Stimulated activated memory B cell treated with anti-CD40 and anti-IgM and Interleukin-4, amounts not matched to agents 10 μg/mL and 1 μg/mL and 100 μg/mL, for 72 hours (primary cell): Measurements from ENCODE around the gene PTCHD1.

ENCODE experiments used
- ATAC-seq: fragments of 150-1000 bp; cut with Tn5 transposase; 2 replicates; pipeline ENCODE4 v1.10.0; 2021
- H3K27ac Mint-ChIP-seq: one replicate; pipeline ENCODE4 v1.8.0; 2022; ENCODE audit warnings: mild to moderate bottlenecking, mixed read lengths
- H3K27me3 Mint-ChIP-seq: one replicate; pipeline ENCODE4 v1.8.0; 2022; ENCODE audit warnings: mixed read lengths
- H3K36me3 Mint-ChIP-seq: one replicate; pipeline ENCODE4 v1.8.0; 2022; ENCODE audit warnings: mixed read lengths
- H3K4me1 Mint-ChIP-seq: one replicate; pipeline ENCODE4 v1.8.0; 2022; ENCODE audit warnings: mixed read lengths
- H3K4me3 Mint-ChIP-seq: one replicate; pipeline ENCODE4 v1.8.0; 2022; ENCODE audit warnings: mild to moderate bottlenecking, moderate library complexity, mixed read lengths
- H3K9me3 Mint-ChIP-seq: one replicate; pipeline ENCODE4 v1.8.0; 2022; ENCODE audit warnings: mixed read lengths

PTCHD1 gene

GRCh38 chrX:23380581-23380980, 45.9 kb downstream of the PTCHD1 start:
- H3K4me3 Mint-ChIP-seq: no peak overlapping the region
- H3K4me1 Mint-ChIP-seq: peaks cover 6% of the 10 kb centered on the region
- no peaks in the 10 kb centered on the region for H3K9me3 Mint-ChIP-seq
- no peak for ATAC-seq
- no peaks in the 10 kb centered on the region for H3K36me3 Mint-ChIP-seq
- H3K27ac Mint-ChIP-seq: no peak overlapping the region
- peaks cover 8% of the 10 kb centered on the region for H3K27me3 Mint-ChIP-seq

GRCh38 chrX:23381099-23382087, 46.7 kb downstream of the PTCHD1 start:
- Mint-ChIP-seq H3K4me3 (peak overlapping the region; percentile 62), H3K36me3 (no peaks in the 10 kb centered on the region), H3K27me3 (peaks cover 8% of the 10 kb centered on the region), H3K27ac (no peak overlapping the region), H3K4me1 (peaks cover 6% of the 10 kb centered on the region), H3K9me3 (no peaks in the 10 kb centered on the region)
- ATAC-seq: no peak

GRCh38 chrX:23382572-23382971, 47.9 kb downstream of the PTCHD1 start:
- no peak for ATAC-seq
- no peaks in the 10 kb centered on the region for H3K9me3 Mint-ChIP-seq
- no peak overlapping the region for H3K27ac Mint-ChIP-seq

GRCh38 chrX:23383411-23383810, 48.8 kb downstream of the PTCHD1 start:
- H3K9me3 Mint-ChIP-seq: no peaks in the 10 kb centered on the region
- peaks cover 6% of the 10 kb centered on the region for H3K4me1 Mint-ChIP-seq
- no peak overlapping the region for H3K27ac Mint-ChIP-seq
- no peak overlapping the region for H3K4me3 Mint-ChIP-seq
- H3K36me3 Mint-ChIP-seq: no peaks in the 10 kb centered on the region
- no peak for ATAC-seq
- H3K27me3 Mint-ChIP-seq: peaks cover 8% of the 10 kb centered on the region

More at GRCh38 chrX:23382572-23382971, 47.9 kb downstream of the PTCHD1 start:
- Mint-ChIP-seq H3K36me3 (no peaks in the 10 kb centered on the region), H3K4me1 (peaks cover 6% of the 10 kb centered on the region), H3K4me3 (no peak overlapping the region), H3K27me3 (peaks cover 8% of the 10 kb centered on the region)

GRCh38 chrX:23385242-23385641, 50.6 kb downstream of the PTCHD1 start:
- Mint-ChIP-seq H3K27me3 (peaks cover 8% of the 10 kb centered on the region), H3K4me3 (no peak overlapping the region), H3K9me3 (no peaks in the 10 kb centered on the region), H3K27ac (no peak overlapping the region), H3K36me3 (no peaks in the 10 kb centered on the region), H3K4me1 (peaks cover 6% of the 10 kb centered on the region)
- ATAC-seq: no peak

GRCh38 chrX:23386260-23386659, 51.6 kb downstream of the PTCHD1 start:
- Mint-ChIP-seq H3K36me3 (no peaks in the 10 kb centered on the region), H3K9me3 (no peaks in the 10 kb centered on the region), H3K4me1 (peaks cover 6% of the 10 kb centered on the region), H3K27me3 (peaks cover 8% of the 10 kb centered on the region), H3K27ac (no peak overlapping the region), H3K4me3 (no peak overlapping the region)
- no peak for ATAC-seq

GRCh38 chrX:23386726-23387125, 52.1 kb downstream of the PTCHD1 start:
- no peak overlapping the region for H3K4me3 Mint-ChIP-seq
- peaks cover 4% of the 10 kb centered on the region for H3K4me1 Mint-ChIP-seq
- peaks cover 5% of the 10 kb centered on the region for H3K27me3 Mint-ChIP-seq
- H3K36me3 Mint-ChIP-seq: no peaks in the 10 kb centered on the region
- no peak overlapping the region for H3K27ac Mint-ChIP-seq
- no peaks in the 10 kb centered on the region for H3K9me3 Mint-ChIP-seq
- ATAC-seq: no peak

- ATAC-seq: no peak
- H3K4me1 Mint-ChIP-seq: no peaks in the 10 kb centered on the region
- H3K9me3 Mint-ChIP-seq: no peaks in the 10 kb centered on the region
Observed at GRCh38 chrX:23387550-23388184, 53.0 kb downstream of the PTCHD1 start.

GRCh38 chrX:23389196-23389792, 54.6 kb downstream of the PTCHD1 start:
- Mint-ChIP-seq H3K27ac (no peak overlapping the region), H3K4me3 (no peak overlapping the region), H3K36me3 (no peaks in the 10 kb centered on the region), H3K9me3 (no peaks in the 10 kb centered on the region), H3K27me3 (no peaks in the 10 kb centered on the region), H3K4me1 (no peaks in the 10 kb centered on the region)
- ATAC-seq: no peak

More at GRCh38 chrX:23387550-23388184, 53.0 kb downstream of the PTCHD1 start:
- H3K27me3 Mint-ChIP-seq: no peaks in the 10 kb centered on the region
- no peak overlapping the region for H3K27ac Mint-ChIP-seq
- H3K36me3 Mint-ChIP-seq: no peaks in the 10 kb centered on the region
- H3K4me3 Mint-ChIP-seq: no peak overlapping the region

GRCh38 chrX:23390979-23391378, 56.3 kb downstream of the PTCHD1 start:
- Mint-ChIP-seq H3K9me3 (no peaks in the 10 kb centered on the region), H3K27ac (no peak overlapping the region), H3K36me3 (no peaks in the 10 kb centered on the region), H3K27me3 (no peaks in the 10 kb centered on the region), H3K4me3 (no peak overlapping the region), H3K4me1 (no peaks in the 10 kb centered on the region)
- no peak for ATAC-seq

- H3K4me1 Mint-ChIP-seq: no peaks in the 10 kb centered on the region
- no peaks in the 10 kb centered on the region for H3K27me3 Mint-ChIP-seq
- no peaks in the 10 kb centered on the region for H3K9me3 Mint-ChIP-seq
- H3K4me3 Mint-ChIP-seq: no peak overlapping the region
- no peaks in the 10 kb centered on the region for H3K36me3 Mint-ChIP-seq
- no peak for ATAC-seq
- H3K27ac Mint-ChIP-seq: no peak overlapping the region
Observed at GRCh38 chrX:23392195-23392594, 57.5 kb downstream of the PTCHD1 start.

GRCh38 chrX:23394421-23394820, 59.8 kb downstream of the PTCHD1 start:
- no peak overlapping the region for H3K4me3 Mint-ChIP-seq
- H3K27ac Mint-ChIP-seq: no peak overlapping the region
- no peaks in the 10 kb centered on the region for H3K27me3 Mint-ChIP-seq
- H3K9me3 Mint-ChIP-seq: no peaks in the 10 kb centered on the region
- no peaks in the 10 kb centered on the region for H3K4me1 Mint-ChIP-seq
- no peak for ATAC-seq
- H3K36me3 Mint-ChIP-seq: no peaks in the 10 kb centered on the region

- no peak overlapping the region for H3K27ac Mint-ChIP-seq
- no peak for ATAC-seq
- no peaks in the 10 kb centered on the region for H3K4me1 Mint-ChIP-seq
- H3K27me3 Mint-ChIP-seq: no peaks in the 10 kb centered on the region
- H3K4me3 Mint-ChIP-seq: no peak overlapping the region
- no peaks in the 10 kb centered on the region for H3K9me3 Mint-ChIP-seq
- no peaks in the 10 kb centered on the region for H3K36me3 Mint-ChIP-seq
Observed at GRCh38 chrX:23396263-23396662, 61.6 kb downstream of the PTCHD1 start.

GRCh38 chrX:23398570-23398969, 63.9 kb downstream of the PTCHD1 start:
- H3K4me1 Mint-ChIP-seq: no peaks in the 10 kb centered on the region
- H3K4me3 Mint-ChIP-seq: no peak overlapping the region
- H3K27me3 Mint-ChIP-seq: no peaks in the 10 kb centered on the region
- no peak overlapping the region for H3K27ac Mint-ChIP-seq
- no peaks in the 10 kb centered on the region for H3K36me3 Mint-ChIP-seq
- ATAC-seq: no peak
- H3K9me3 Mint-ChIP-seq: no peaks in the 10 kb centered on the region

GRCh38 chrX:23403849-23404248, 69.2 kb downstream of the PTCHD1 start:
- Mint-ChIP-seq H3K9me3 (no peaks in the 10 kb centered on the region), H3K36me3 (no peaks in the 10 kb centered on the region), H3K4me3 (no peak overlapping the region), H3K27me3 (no peaks in the 10 kb centered on the region), H3K4me1 (no peaks in the 10 kb centered on the region), H3K27ac (no peak overlapping the region)
- no peak for ATAC-seq
